Measurements from ENCODE around the gene CRACR2A.

CRACR2A gene

GRCh38 chr12:3684449-3685051 is 68.4 kb downstream of the CRACR2A start:
- no peak for DNase-seq (ENCODE audit: low read depth in 2 of 2)

DNA sequence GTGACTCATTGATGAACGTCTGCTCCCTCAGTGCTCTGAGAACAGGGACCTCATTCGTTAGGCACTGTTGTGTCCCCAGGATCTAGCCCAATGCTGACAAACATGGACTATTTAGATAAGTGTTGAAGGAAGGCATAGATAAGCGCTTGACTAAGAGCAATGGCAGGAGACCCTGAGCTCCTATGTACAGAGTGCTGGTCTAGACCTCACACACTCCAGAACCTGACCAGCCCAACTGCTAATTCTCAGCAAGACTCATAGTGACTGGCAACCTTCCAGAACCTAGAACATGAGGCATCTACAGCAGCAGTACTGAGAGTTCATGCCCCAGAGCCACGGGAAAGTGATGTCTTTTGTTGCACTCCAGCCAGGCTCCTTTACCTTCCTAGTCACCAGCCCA is 69.2 kb downstream of the CRACR2A start:
- DNase-seq (ENCODE audit: low read depth in 2 of 2), result no peak

DNA sequence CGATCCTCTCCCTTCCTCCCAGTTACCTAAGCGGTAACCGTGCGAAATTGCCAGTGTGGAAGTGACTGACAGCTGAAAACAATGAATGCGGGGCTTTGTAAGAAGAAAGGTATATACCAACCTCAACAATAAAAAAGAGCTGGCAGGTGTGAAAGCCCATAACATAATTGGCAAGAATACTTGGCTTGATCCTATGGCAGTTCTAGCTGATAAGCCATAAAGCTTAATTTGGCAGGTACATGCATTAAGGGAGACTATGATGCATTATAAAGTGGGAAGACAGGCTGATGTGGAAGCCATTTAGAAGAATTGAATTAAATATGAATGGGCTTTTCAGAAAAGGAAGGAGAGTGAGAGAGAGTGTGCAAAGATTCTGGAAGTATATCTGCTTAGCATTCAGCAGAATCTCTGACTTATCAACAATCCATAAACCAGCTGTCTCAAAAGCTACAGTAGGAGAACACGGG is 71.3 kb downstream of the CRACR2A start:
- no peak for DNase-seq (ENCODE audit: low read depth in 2 of 2)

GRCh38 chr12:3680919-3681594 is 71.9 kb downstream of the CRACR2A start:
- no peak for DNase-seq (ENCODE audit: low read depth in 2 of 2)

- no peak for DNase-seq (ENCODE audit: low read depth in 2 of 2)
Observed at GRCh38 chr12:3679831-3680230, 73.1 kb downstream of the CRACR2A start.

GRCh38 chr12:3677609-3678008 is 75.3 kb downstream of the CRACR2A start:
- DNase-seq (ENCODE audit: low read depth in 2 of 2), result no peak

GRCh38 chr12:3673981-3674708 is 78.8 kb downstream of the CRACR2A start:
- DNase-seq (ENCODE audit: low read depth in 2 of 2), result no peak

DNA sequence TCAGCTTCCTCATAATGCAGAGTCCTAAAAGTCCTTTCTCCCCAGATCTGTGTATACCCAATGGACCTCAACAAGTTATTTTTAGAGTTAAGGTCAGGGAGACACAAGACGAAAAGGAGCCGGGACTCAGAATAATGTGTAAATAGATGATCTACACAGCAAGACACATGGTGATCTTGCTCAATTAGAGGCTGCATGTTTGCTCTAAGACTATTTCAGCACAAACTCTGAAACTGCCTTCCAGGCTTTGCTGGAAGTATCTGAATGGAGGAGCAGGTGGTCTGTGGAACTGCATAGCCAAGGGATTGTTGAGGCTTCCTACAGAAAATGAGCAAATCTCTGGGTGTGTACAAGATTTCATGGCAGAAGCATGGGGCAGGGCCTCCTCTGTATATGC is 80.8 kb downstream of the CRACR2A start:
- DNase-seq (ENCODE audit: low read depth in 2 of 2), result no peak

DNA sequence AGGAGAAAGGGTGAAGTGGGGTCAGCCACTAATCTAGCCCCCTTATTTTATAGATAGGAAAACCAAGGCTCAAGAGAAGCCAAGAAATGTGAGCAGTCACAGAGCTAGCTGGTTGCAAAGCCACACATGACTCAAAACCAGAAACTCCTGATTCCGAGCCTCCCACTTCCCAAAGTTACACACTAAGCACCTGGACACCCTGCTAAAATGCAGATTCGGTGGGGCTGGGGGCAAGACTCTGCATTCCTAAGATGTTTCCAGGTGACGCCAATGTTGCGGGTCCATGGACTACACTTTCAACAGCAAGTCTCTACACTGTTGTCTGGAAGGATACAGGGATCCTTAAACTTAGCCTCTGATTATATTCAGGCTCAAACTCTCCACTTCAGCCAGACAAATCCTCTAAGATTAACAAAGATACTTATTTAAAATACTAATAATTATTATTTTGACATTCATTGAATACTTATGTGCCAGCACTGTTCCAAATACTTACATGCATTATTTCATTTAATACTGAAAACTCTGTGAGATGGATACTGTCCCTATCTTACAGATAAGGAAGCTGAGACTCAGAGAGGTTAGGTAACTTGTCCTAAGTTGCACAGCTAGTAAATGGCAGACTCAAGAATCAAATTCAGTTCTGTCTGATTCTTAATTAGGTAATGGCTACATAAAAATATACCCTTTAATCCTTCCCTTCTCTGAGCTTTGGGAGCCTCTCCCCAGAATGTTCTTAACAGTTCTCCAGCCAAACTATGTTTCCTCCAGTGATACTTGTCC is 81.4 kb downstream of the CRACR2A start:
- DNase-seq (ENCODE audit: low read depth in 2 of 2), result no peak

DNA sequence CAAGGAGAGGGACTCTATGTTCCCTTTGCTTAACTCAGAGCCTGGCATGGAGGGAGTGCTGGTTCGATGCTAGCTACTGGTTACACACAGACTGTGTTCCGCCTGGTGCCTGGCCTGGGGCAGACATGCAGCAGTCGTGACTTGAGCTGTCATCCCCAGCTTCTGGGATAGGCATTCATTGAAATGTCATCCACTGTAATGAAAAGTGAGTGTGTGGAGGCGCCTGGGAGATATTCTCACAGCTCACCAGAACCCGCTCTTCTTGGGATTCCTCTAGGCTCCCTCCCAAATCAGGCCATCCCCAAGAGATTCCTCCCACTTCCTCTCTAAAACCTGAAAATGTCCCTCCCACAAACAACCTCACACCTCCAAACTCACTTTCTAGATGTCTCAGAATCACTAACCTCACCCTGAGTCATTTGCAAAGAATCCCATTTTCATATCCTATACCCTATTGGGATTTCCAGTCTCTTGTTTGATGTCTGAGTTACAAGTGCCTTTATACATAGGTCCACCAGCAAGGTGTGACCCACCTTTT is 82.8 kb downstream of the CRACR2A start:
- no peak for DNase-seq (ENCODE audit: low read depth in 2 of 2)

GRCh38 chr12:3669594-3669993 is 83.3 kb downstream of the CRACR2A start:
- no peak for DNase-seq (ENCODE audit: low read depth in 2 of 2)

DNA sequence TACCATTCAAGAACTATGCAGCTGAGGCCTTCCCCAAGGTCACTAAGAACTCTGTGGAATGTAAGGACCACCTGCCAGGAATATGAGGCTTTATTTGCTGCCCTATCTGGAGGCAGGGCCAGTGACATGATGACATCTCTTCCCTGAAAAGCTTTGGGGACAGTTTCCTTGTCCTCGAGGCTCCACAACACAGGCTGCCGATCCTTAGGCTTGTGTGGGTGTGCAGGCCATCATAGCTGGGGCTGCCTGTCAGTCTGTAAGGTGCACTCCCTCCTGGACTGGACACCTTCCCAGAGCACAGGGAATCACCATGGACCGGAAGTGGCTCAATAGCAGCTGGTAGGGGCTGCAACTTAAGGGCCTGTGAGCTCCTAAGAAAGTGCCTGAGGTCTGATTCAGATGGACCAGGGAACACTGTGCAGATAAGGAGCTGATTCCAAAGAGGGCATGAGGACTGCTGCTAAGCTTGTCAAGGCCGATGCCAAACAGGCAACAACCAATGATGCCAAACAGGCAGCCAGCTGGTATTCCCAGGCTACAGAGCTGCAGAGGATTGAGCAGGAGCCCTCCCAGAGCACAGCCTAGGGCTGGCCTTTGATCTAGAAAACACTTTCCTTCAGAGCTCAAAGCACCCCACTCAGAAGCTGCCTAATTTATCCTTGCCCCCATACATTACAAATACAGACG is 84.3 kb downstream of the CRACR2A start:
- no peak for DNase-seq (ENCODE audit: low read depth in 2 of 2)

DNA sequence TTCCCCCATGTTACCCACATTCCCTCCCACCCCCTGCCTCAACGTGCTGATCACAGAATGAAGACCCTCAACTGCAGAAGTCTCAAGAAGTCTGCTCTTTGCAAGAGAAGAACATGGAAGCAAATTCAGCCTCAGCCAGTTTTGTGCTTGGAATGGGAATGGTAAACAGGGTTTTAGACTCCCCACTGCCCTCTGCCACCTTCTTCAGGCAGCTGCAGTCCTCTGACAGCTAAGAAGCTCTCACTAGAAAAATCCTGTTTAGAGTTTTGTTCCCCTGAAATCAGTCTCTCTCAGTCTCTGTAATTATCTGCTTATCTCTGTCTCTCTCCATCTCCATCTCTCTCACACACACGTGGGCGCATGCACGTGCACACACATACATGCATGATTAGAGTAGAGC is 85.4 kb downstream of the CRACR2A start:
- no peak for DNase-seq (ENCODE audit: low read depth in 2 of 2)

DNA sequence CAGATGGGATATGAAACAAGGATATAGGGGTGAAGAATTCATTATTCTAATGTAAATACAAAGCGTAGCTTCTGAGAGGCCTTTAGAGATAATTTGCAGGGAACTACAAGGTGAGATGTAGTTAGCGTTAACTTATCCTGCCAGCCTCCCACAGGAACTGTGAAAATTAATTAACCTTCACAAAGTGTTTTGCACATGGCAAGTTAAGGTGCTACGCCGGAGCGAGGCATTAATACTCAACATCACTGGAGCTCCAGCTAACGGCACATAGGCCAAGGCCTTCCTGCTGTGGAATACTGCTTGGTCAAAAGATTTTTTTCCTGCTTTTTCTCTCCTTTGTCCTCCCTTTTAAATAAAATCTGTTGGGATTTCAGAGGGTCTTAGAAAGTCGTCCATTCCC is 86.5 kb downstream of the CRACR2A start:
- DNase-seq (ENCODE audit: low read depth in 2 of 2), result no peak

DNA sequence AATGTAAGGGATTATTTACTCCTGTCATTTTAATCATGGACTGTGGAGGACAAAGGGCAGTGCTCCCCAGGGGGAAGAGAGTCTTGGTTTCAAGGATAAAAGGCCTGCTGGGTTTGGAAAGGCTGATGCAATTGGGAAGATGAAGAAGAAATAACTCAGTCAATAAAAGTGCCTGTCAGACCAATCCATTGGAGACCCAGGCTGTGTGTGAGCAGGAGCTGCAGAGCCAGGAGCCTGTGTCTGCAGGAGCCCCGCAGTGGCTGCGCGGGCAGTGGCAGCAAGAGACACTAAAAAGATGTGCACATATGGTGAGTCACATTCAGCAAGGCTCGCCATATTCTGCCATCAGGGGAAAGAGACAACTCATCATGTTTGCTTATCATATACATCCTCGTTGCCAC is 90.4 kb downstream of the CRACR2A start:
- no peak for DNase-seq (ENCODE audit: low read depth in 2 of 2)

GRCh38 chr12:3661028-3661427 is 91.9 kb downstream of the CRACR2A start:
- no peak for DNase-seq (ENCODE audit: low read depth in 2 of 2)

DNA sequence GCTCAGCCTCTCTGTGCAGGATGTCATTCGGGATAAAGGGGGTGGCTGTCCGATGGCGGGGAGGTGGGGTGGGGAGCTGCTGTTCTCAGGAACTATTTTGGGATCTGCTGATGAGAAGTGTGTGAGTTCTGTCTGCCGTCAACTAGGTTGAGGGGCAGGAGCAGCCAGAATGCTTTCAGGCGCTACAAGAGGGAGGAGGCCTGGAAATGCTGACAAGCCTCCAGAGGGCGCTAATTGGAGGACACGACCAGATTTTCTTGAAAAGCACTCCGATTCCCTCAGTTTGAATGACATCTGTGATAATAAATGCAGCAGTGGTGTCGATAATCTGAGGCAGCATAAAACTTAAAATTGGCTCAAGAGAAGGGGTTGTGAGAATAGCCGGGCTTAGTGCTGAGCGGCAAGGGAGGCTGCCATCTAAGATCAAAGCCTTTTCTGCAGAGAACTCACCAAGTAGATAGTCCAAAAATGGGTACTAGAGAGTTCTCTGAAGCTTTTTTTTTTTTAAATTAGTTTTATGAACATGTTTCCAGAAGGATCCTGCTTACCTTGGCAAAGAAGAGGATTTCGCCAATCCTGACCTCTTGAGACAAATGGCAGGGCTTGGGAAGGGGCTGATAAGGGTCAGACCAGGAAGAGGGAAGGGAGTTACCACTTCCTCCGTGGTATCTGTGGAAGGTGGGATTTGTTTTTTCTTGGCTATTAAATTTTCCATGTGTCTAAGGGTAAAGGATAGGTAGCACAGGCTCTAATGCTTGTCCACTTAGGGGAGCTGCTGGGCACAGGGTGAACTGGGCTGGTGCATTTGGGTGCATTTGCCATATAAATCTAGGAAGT is 94.4 kb downstream of the CRACR2A start:
- DNase-seq (ENCODE audit: low read depth in 2 of 2), result peak in 1 of 2 donors; percentile 3

GRCh38 chr12:3656946-3657622 is 95.8 kb downstream of the CRACR2A start:
- DNase-seq (ENCODE audit: low read depth in 2 of 2), result no peak

DNA sequence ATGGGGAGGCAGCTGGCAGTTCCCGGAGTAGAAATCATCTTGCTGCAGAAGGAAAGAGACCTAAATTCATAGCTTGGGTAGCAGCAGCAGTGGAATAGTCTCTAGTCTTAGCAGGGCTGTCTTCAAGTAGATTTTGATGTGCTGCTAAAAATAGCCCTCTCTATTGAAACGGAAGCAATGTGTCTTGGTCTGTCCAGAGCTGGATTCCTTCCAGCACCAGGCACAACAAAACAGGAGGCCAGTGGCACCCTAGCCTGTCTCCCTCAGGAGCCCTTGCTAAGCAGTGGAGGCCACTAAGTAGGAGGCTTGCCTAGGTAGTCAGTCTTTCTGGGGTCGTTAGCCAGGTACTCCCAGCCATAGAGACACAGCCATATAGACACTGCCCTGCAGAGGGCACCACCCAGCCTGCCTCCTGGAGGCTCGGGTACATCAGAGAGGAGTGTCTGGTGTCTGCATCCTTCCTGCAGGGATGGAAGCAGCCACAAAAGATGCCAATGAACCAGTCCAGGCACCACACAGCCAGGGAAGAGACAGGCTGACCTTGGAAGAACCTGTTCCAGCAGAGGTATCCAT is 97.5 kb downstream of the CRACR2A start:
- DNase-seq (ENCODE audit: low read depth in 2 of 2), result no peak

All from activated CD8-positive, alpha-beta memory T cell treated with anti-CD3 and anti-CD28 coated beads for 4 hours (primary cell).